GM21423 (cell line): ENCODE data around the gene RAB8A.
A peak's percentile ranks its signal among the peaks of the same experiment; 100 is the strongest.
"Not testable (repeated sequence)": the region's sequence is repeated elsewhere in the genome, so short reads cannot be mapped to it uniquely, and the experiment has no call there.

ENCODE experiments used
- ATAC-seq: cut with Tn5 transposase; IDR thresholded peaks from one replicate; pipeline ENCODE4 v1.9.1; 2021; ENCODE audit warnings: mild to moderate bottlenecking, moderate library complexity; ENCODE audit not compliant: unreplicated experiment

The RAB8A gene

GRCh38 chr19:16077984-16078758 is 33.5 kb upstream of the RAB8A start:
- ATAC-seq, result no peak

GRCh38 chr19:16078759-16079707 is 32.7 kb upstream of the RAB8A start:
- ATAC-seq, result peak; percentile 43

- ATAC-seq, result no peak
Measured at GRCh38 chr19:16084067-16084685, 27.5 kb upstream of the RAB8A start.

GRCh38 chr19:16085115-16085514 is 26.6 kb upstream of the RAB8A start:
- ATAC-seq, result no peak

- ATAC-seq, result not testable (repeated sequence)
Measured at GRCh38 chr19:16087404-16087803, 24.3 kb upstream of the RAB8A start.

- ATAC-seq, result no peak
Measured at GRCh38 chr19:16087940-16088339, 23.7 kb upstream of the RAB8A start.

- no peak for ATAC-seq
Measured at GRCh38 chr19:16088351-16089009, 23.2 kb upstream of the RAB8A start.

GRCh38 chr19:16089010-16089846 is 22.5 kb upstream of the RAB8A start:
- ATAC-seq, result no peak

GRCh38 chr19:16091546-16092475 is 19.9 kb upstream of the RAB8A start:
- no peak for ATAC-seq

GRCh38 chr19:16094360-16095070 is 17.2 kb upstream of the RAB8A start:
- ATAC-seq, result no peak

GRCh38 chr19:16095071-16095571 is 16.6 kb upstream of the RAB8A start:
- ATAC-seq, result no peak

- no peak for ATAC-seq
Measured at GRCh38 chr19:16096280-16096855, 15.3 kb upstream of the RAB8A start.

- no peak for ATAC-seq
Measured at GRCh38 chr19:16098416-16098768, 13.3 kb upstream of the RAB8A start.

GRCh38 chr19:16098821-16099220 is 12.9 kb upstream of the RAB8A start:
- no peak for ATAC-seq

GRCh38 chr19:16099314-16099965 is 12.2 kb upstream of the RAB8A start:
- not testable (repeated sequence) for ATAC-seq

- no peak for ATAC-seq
Measured at GRCh38 chr19:16100524-16100923, 11.2 kb upstream of the RAB8A start.

- ATAC-seq, result no peak
Measured at GRCh38 chr19:16104722-16105121, 7.0 kb upstream of the RAB8A start.
